Myocyte (in vitro differentiated cells): ENCODE measurements around the gene CLSTN2. TPM values are rescaled to one million over a fixed set of nuclear protein-coding genes. Genes with fewer than 3 reads are reported as not detected.

ENCODE experiments used
- DNase-seq: peaks from one replicate; pipeline ENCODE4 v3.0.0-alpha.2; 2012; ENCODE audit warnings: low read depth
- total RNA-seq: library from RNA; depleted of rRNA; stranded (reverse); fragments of >200 nt; gene quantifications from 2 replicates; pipeline ENCODE4 v1.2.3, GENCODE V29; 2014

The CLSTN2 gene
- total RNA-seq, 1 donor from 2014 or later: 25.4 TPM

GRCh38 chr3:140091143-140091542 is 156.2 kb downstream of the CLSTN2 start:
- peak; percentile 87 for DNase-seq

- DNase-seq: no peak
These were observed 158.0 kb downstream of the CLSTN2 start for GRCh38 chr3:140092848-140093536.

- DNase-seq: peak; percentile 86
These were observed 158.8 kb downstream of the CLSTN2 start for GRCh38 chr3:140093742-140094141.

- no peak for DNase-seq
These were observed 159.5 kb downstream of the CLSTN2 start for GRCh38 chr3:140094487-140094886.

- no peak for DNase-seq
These were observed 161.1 kb downstream of the CLSTN2 start for GRCh38 chr3:140096037-140096436.

- DNase-seq: no peak
These were observed 163.1 kb downstream of the CLSTN2 start for GRCh38 chr3:140097874-140098635.

GRCh38 chr3:140100479-140100878 is 165.5 kb downstream of the CLSTN2 start:
- DNase-seq: no peak

- no peak for DNase-seq
These were observed 168.2 kb downstream of the CLSTN2 start for GRCh38 chr3:140103166-140103565.

- DNase-seq: no peak
These were observed 169.1 kb downstream of the CLSTN2 start for GRCh38 chr3:140103986-140104645.

GRCh38 chr3:140113996-140114788 is 179.2 kb downstream of the CLSTN2 start:
- DNase-seq: no peak

- DNase-seq: no peak
These were observed 179.8 kb downstream of the CLSTN2 start for GRCh38 chr3:140114789-140115080.

GRCh38 chr3:140117096-140117526 is 182.1 kb downstream of the CLSTN2 start:
- no peak for DNase-seq

GRCh38 chr3:140122183-140122582 is 187.2 kb downstream of the CLSTN2 start:
- DNase-seq: no peak

- DNase-seq: no peak
These were observed 193.2 kb downstream of the CLSTN2 start for GRCh38 chr3:140128217-140128616.

GRCh38 chr3:140128631-140129030 is 193.6 kb downstream of the CLSTN2 start:
- peak; percentile 56 for DNase-seq

- no peak for DNase-seq
These were observed 194.8 kb downstream of the CLSTN2 start for GRCh38 chr3:140129768-140130284.

GRCh38 chr3:140131895-140132294 is 196.9 kb downstream of the CLSTN2 start:
- DNase-seq: no peak

- no peak for DNase-seq
These were observed 199.4 kb downstream of the CLSTN2 start for GRCh38 chr3:140134231-140134965.

- no peak for DNase-seq
These were observed 200.5 kb downstream of the CLSTN2 start for GRCh38 chr3:140135461-140135860.

- no peak for DNase-seq
These were observed 208.5 kb downstream of the CLSTN2 start for GRCh38 chr3:140143367-140144069.
